NCI-H226 (cell line): ENCODE data around the gene GALP.
"Not testable (repeated sequence)": the region's sequence is repeated elsewhere in the genome, so short reads cannot be mapped to it uniquely, and the experiment has no call there.

Experiments
- DNase-seq: peaks from one replicate; pipeline ENCODE4 v3.0.0-alpha.2; 2015

The GALP gene

DNA sequence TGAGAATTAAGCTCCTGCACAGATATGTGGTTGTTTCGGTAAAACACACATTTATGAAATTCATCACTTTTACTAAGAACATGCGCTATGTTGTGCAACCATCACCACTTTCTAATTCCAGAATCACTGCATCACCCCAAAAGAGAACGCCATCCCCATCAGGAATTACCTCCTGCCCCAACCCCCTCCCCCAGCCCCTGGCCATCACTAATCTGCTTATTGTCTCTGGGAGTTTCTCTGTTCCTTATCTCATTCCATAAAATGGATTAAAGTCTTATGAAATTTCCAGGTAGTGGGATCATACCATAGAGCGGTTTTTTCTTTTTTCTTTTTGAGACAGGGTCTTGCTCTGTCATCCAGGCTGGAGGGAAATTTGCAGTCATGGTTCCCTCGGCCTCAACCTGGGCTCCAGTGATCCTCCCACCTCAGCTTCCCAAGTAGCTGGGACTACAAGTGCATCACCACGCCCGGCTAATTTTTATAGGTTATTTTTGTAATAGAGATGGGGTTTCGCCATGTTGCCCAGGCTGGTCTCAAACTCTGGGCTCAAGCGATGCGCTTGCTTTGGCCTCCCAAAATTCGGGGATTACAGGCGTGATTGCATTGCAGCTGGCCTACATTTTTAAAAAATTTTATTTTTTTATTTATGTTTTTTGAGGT, 18.3 kb downstream of the GALP start:
- DNase-seq: no peak

DNA sequence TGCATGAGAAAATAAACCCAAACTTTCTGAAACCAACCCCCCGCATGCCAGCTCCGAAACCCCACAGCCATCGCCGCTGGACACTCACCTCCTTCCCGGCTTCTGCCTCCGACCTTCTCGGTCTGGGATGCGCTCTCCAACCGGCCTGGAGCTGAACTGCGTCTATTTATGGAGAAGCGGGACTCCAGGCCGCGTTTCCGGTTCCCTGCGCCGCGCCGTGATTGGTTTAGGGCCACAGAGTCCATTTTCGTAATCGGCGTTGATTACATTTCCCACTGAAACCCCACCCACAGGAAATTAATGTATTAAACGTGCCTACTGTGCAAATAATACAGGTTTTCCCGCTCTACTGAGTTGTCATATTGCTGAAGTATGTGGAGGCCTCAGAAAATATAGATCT, 21.8 kb downstream of the GALP start, which contains the start of gene ZSCAN5B:
Gene ZSCAN5B (minus strand): TSS at position 138 of the 400 bp plus-strand sequence. CDS start 4,731 bp downstream, outside the sequence.
- not testable (repeated sequence) for DNase-seq

- DNase-seq: no peak
These were observed 23.9 kb downstream of the GALP start for GRCh38 chr19:56199687-56200086.

- no peak for DNase-seq
These were observed 26.2 kb downstream of the GALP start, which contains the start of gene ZSCAN5C for GRCh38 chr19:56201973-56202372. Gene ZSCAN5C (plus strand): TSS chr19:56202273. CDS start chr19:56205914, 3,641 bp downstream.

DNA sequence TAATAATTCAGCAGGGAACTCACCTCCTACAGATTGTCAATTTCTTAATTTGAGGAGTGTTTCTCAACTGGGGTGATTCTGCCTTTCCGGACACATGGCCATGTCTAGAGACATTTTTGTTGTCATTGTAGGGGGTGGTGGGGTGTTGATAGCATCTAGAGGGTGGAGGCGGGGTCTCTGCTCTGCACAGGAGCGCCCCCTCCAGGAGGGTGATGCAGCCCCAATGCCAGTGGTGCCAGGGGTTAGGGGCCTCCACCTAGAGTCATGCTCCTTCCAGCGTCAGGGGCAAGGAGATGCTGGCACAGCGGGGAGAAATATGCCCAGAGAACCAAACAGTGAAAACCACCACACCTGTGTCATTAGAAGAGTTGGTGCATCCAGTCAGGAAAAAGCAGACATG, 31.8 kb downstream of the GALP start:
- DNase-seq: not testable (repeated sequence)

DNA sequence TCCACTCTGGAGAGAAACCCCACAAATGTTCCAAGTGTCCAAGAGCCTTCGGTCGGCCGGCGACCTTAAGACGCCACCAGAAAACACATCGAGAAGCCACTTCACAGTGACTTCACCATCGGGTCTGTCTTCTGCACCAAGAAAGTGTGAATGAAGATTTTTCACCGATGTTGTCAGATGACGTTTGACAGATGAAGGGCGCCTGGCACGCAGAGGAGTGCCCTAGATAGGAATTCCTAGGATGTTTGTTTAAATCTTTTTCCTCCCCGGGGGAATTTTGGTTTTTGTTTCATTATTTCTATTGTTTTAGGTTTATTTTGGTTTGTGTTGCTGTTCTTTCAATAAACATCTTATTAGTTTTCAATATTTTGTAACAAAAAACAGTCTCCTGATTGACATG, 33.3 kb downstream of the GALP start:
- peak; percentile 72 for DNase-seq

GRCh38 chr19:56210036-56210435, 34.2 kb downstream of the GALP start:
- not testable (repeated sequence) for DNase-seq

GRCh38 chr19:56211718-56212117, 35.9 kb downstream of the GALP start:
- no peak for DNase-seq

- DNase-seq: no peak
These were observed 41.5 kb downstream of the GALP start for GRCh38 chr19:56217039-56217949.

DNA sequence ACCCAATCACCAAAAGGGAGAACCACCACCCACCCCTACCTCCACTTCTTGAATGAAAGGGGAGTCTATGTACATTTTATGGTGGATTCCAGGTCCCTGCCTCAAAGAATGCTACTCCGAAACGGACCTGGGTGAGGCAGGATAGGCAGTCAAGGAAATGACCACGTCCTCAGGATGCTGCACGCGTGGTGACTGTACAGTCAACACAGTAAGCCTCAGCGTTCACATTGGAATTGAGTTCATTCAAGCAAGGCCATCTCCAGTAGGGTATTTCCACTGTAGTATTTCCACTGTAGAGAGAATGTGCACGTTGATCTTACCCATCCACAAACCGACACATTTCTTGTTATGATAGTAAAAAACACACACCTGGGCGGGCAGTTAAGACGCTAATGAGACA, 43.2 kb downstream of the GALP start:
- DNase-seq: no peak

GRCh38 chr19:56221442-56221841, 45.6 kb downstream of the GALP start:
- not testable (repeated sequence) for DNase-seq

GRCh38 chr19:56221851-56222250, 46.0 kb downstream of the GALP start:
- no peak for DNase-seq

- DNase-seq: no peak
These were observed 47.1 kb downstream of the GALP start for GRCh38 chr19:56222901-56223300.

DNA sequence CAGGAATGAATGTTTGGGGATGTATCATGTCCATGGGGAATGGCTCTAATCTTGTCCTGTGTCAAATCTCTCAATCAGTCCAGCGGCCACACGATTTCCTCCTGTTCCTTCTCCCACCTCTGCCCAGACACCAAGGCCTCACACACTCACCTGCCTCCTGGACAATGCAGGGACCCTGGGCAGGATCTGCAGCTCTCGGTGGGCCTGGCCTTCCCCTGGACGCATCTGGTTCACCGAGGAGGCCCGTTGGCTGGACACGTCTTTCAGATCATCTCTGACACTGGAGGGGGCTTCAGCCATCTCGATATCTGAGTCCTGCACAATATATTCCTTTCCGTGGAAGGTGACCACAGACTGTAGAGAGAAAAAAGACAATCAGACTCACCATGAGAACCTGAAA, 47.7 kb downstream of the GALP start:
- DNase-seq: no peak
